ENCODE measurements around the gene ZBTB46. TPM values are rescaled to one million over a fixed set of nuclear protein-coding genes. Genes with fewer than 3 reads are reported as not detected.

ZBTB46 gene
- total RNA-seq, 1 experiment from 2014 or later = 18.9 TPM

DNA sequence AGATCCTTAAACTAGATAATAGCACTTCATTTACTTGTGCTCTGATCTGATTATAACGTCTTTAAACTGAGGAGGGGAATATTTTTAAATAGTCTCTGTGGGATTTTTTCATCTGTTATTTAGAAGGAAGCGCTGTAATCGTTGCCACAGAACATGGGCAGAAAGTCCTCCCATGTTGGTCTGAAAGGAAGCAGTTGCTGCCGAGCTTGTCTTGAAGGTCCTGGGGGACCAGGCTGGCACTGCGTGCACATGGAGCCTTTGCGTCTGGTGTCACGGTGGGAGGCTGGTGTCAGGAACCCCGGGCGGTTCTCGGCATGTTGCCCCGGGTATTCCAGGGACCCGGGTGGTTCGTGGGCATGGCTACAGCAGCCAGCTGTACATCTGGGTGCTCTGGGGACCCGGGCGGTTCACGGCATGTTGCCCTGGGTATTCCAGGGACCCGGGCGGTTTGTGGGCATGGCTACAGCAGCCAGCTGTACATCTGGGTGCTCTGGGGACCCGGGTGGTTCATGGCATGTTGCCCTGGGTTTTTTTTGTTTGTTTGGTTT is 45.5 kb upstream of the ZBTB46 start:
- peaks cover 43% of the 10 kb centered on the region for H3K36me3 Mint-ChIP-seq
- CTCF ChIA-PET = interaction anchor here (0.7 to 1.9 kb wide), 5 partner anchors 18 to 102 kb away, joined by 3 to 10 read pairs (median 3); no protein-coding TSS in a partner anchor

More for the DNA sequence above, 45.5 kb upstream of the ZBTB46 start:
- Mint-ChIP-seq H3K27ac (no peak overlapping the region), H3K9me3 (no peaks in the 10 kb centered on the region), H3K27me3 (ENCODE audit: low read depth) (no peaks in the 10 kb centered on the region), H3K4me3 (no peak overlapping the region), H3K4me1 (no peaks in the 10 kb centered on the region)
- no peak for DNase-seq (ENCODE audit: low spot score)
- POLR2A ChIA-PET = interaction anchor here (1.7 kb wide), 1 partner anchor 12 kb away, joined by 5 read pairs; the partner anchor contains the start of gene TPD52L2
- TF ChIP-seq AR (CRISPR knock-in tag; IDR thresholded peaks at IDR 0.05) (no peak), STAT6 (CRISPR knock-in tag; conservative IDR thresholded peaks at IDR 0.05; ENCODE audit: low read depth) (no peak), CREB1 (CRISPR knock-in tag; IDR thresholded peaks at IDR 0.05) (no peak), ZNF396 (CRISPR knock-in tag; IDR thresholded peaks at IDR 0.05; ENCODE audit: borderline replicate concordance) (no peak), EMX1 (CRISPR knock-in tag; IDR thresholded peaks at IDR 0.05) (no peak), ZBTB21 (CRISPR knock-in tag; IDR thresholded peaks at IDR 0.05; ENCODE audit: borderline replicate concordance) (no peak), PREB (CRISPR knock-in tag; IDR thresholded peaks at IDR 0.05; ENCODE audit: borderline replicate concordance) (no peak), MYBL2 (CRISPR knock-in tag; IDR thresholded peaks at IDR 0.05) (no peak), TEAD4 (CRISPR knock-in tag; IDR thresholded peaks at IDR 0.05) (no peak), ZBTB43 (CRISPR knock-in tag; IDR thresholded peaks at IDR 0.05) (no peak), ZNF281 (CRISPR knock-in tag; IDR thresholded peaks at IDR 0.05) (no peak), ZNF219 (CRISPR knock-in tag; IDR thresholded peaks at IDR 0.05; ENCODE audit: borderline replicate concordance) (no peak), ARID4B (CRISPR knock-in tag; IDR thresholded peaks at IDR 0.05; ENCODE audit: borderline replicate concordance) (no peak), ZNF138 (CRISPR knock-in tag; conservative IDR thresholded peaks at IDR 0.05) (no peak), RORB (CRISPR knock-in tag; IDR thresholded peaks at IDR 0.05) (no peak), ZNF423 (CRISPR knock-in tag; IDR thresholded peaks at IDR 0.05) (no peak), ZNF416 (CRISPR knock-in tag; IDR thresholded peaks at IDR 0.05) (no peak), TEAD1 (CRISPR knock-in tag; IDR thresholded peaks at IDR 0.05) (no peak)
- TF ChIP-seq, protein P1, sequence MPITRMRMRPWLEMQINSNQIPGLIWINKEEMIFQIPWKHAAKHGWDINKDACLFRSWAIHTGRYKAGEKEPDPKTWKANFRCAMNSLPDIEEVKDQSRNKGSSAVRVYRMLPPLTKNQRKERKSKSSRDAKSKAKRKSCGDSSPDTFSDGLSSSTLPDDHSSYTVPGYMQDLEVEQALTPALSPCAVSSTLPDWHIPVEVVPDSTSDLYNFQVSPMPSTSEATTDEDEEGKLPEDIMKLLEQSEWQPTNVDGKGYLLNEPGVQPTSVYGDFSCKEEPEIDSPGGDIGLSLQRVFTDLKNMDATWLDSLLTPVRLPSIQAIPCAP (CRISPR knock-in tag; IDR thresholded peaks at IDR 0.05) = no peak
- TF ChIP-seq, protein P2, sequence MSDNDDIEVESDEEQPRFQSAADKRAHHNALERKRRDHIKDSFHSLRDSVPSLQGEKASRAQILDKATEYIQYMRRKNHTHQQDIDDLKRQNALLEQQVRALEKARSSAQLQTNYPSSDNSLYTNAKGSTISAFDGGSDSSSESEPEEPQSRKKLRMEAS (CRISPR knock-in tag; IDR thresholded peaks at IDR 0.05) = no peak
- no peak for ATAC-seq
